Measurements from ENCODE around the gene YAP1. TPM values are rescaled to one million over a fixed set of nuclear protein-coding genes. Genes with fewer than 3 reads are reported as not detected.

Gene YAP1
- total RNA-seq, 1 donor = 169 TPM

DNA sequence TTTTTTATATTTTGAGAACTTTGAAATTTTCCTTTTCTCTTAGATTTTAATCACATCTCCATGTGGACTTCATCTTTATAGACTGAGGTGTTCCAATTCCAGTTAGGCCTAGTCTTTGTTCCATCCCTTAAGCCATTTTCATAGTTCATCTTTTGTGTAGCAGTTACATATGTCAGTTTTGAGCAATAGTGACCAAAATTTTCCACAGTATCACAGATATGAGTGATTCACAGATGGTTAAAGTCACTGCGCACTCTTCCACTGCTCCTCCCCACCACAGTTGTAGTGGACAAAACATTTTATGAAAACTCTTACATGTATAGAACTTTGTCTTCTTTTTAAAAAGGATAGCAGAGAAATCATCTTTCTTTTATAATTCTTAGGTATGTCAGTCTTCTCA lies 42.8 kb downstream of the YAP1 start:
- TF ChIP-seq, protein P1, sequence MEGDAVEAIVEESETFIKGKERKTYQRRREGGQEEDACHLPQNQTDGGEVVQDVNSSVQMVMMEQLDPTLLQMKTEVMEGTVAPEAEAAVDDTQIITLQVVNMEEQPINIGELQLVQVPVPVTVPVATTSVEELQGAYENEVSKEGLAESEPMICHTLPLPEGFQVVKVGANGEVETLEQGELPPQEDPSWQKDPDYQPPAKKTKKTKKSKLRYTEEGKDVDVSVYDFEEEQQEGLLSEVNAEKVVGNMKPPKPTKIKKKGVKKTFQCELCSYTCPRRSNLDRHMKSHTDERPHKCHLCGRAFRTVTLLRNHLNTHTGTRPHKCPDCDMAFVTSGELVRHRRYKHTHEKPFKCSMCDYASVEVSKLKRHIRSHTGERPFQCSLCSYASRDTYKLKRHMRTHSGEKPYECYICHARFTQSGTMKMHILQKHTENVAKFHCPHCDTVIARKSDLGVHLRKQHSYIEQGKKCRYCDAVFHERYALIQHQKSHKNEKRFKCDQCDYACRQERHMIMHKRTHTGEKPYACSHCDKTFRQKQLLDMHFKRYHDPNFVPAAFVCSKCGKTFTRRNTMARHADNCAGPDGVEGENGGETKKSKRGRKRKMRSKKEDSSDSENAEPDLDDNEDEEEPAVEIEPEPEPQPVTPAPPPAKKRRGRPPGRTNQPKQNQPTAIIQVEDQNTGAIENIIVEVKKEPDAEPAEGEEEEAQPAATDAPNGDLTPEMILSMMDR (IDR thresholded peaks at IDR 0.05; ENCODE audit: insufficient read depth, low read length) = no peak
- no peak for DNase-seq (ENCODE audit: low read depth)
- H3K4me3 ChIP-seq (ENCODE audit: low read depth, low read length) = no peak overlapping the region

DNA sequence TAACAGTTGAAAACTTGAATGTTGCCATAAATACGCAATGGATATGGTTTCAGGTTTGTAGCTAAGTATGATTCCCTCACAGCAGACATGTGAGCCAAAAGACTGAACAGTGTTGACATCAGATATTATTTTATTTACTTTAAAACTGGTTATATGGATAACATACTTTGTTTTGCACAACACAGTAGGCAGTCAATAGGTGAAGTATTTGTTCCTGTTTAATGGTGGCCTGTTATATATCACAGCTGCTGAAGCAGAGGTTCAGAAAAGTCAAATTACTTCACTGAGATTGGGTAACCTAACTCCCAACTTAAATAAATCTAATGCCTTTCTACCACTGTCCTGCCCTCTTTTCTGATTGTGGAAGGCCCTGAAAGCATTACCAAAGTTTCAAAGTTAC lies 44.6 kb downstream of the YAP1 start:
- H3K4me3 ChIP-seq (ENCODE audit: low read depth, low read length) = no peak overlapping the region
- DNase-seq (ENCODE audit: low read depth) = no peak
- TF ChIP-seq, protein P1 (IDR thresholded peaks at IDR 0.05; ENCODE audit: insufficient read depth, low read length) = no peak

DNA sequence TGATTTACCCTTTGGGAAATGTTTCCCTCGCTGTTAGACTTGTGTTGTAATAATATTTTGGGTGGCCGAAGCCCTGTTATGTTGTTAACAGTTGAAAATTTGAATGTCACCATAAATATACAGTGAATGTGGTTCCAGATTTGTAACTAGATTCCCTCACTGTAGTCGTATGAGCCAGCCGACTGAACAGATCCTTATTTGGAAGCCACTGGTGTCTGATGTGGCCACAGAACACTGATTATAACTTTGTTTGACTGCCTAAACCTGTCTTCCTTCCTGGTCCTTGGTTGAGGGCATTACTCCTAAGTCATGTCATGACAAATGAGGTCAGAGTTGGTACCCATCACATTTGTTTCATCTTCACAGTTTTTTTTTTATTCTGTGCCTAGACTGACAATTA lies 45.4 kb downstream of the YAP1 start:
- DNase-seq (ENCODE audit: low read depth) = no peak
- TF ChIP-seq, protein P1 (IDR thresholded peaks at IDR 0.05; ENCODE audit: insufficient read depth, low read length) = no peak
- H3K4me3 ChIP-seq (ENCODE audit: low read depth, low read length) = no peak overlapping the region

DNA sequence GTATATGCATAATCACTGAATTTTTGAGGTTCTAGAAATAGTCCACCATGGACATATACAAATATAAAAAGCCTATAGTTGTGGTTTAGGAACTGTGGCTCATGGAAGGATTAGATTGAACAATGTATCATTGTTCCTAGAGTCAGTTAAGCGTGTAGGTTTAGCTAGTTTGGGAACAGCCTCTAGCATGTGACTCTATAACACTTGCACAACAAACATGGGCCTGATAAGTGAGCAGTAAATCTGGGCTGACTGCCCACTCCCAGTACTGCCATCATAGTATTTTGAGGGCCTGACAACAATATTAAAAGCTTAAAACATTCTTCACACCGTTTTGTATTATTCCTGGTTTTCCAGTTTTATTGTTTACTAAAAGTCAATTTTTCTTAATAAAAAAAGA lies 47.0 kb downstream of the YAP1 start:
- no peak overlapping the region for H3K4me3 ChIP-seq (ENCODE audit: low read depth, low read length)
- peak; percentile 95 for DNase-seq (ENCODE audit: low read depth)

DNA sequence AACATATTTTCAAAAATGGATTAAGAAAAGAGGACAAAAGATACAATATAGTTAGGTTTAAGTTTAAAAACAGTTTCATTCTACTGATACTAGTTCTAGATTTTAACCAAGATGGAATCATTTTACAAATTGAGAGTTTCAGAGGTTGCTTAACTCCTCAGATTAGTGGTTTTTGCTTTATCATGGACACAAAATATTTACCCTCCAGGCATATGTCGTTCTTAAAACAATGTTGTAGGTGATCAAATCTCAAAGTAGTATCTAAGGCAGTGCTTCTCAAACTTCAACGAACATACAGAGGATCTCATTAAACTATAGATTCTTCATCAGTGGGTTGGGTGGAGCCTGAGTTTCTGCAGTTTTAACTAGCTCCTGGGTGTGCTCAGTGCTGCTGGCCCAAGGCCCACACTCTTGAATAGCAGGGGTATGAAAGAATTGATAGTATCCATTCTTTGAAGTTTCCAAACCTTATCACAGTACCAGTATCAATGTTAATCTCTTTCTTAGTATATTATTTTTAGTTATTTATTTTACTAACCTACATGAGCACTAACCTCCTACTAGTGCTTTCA lies 48.0 kb downstream of the YAP1 start:
- TF ChIP-seq, protein P1 (IDR thresholded peaks at IDR 0.05; ENCODE audit: insufficient read depth, low read length) = no peak
- H3K4me3 ChIP-seq (ENCODE audit: low read depth, low read length) = no peak overlapping the region
- no peak for DNase-seq (ENCODE audit: low read depth)

More for the DNA sequence above, 47.0 kb downstream of the YAP1 start:
- TF ChIP-seq, protein P1 (IDR thresholded peaks at IDR 0.05; ENCODE audit: insufficient read depth, low read length) = no peak

DNA sequence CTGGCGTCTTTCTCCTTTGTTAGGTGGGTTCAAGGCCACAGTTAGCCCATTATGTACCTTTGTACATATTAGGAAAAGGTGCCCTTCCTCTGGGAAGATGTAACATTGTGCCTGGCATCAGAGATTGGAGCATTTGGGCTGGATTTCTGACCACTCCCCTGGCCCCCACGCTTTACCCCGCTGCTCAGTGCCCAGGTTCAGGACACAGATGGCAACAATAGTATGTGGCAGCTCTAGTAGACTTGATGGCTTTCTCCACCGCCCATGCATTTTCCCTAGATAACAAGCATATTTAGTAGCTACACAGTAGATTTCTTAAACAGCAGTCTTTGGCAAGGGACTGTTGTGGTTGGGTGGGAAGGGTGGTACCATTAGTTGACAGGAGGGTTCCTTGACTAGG lies 53.1 kb downstream of the YAP1 start:
- DNase-seq (ENCODE audit: low read depth) = no peak

More for the DNA sequence above, 53.1 kb downstream of the YAP1 start:
- no peak overlapping the region for H3K4me3 ChIP-seq (ENCODE audit: low read depth, low read length)
- TF ChIP-seq, protein P1 (IDR thresholded peaks at IDR 0.05; ENCODE audit: insufficient read depth, low read length) = no peak
